ENCODE measurements around the gene TLE6.

DNA sequence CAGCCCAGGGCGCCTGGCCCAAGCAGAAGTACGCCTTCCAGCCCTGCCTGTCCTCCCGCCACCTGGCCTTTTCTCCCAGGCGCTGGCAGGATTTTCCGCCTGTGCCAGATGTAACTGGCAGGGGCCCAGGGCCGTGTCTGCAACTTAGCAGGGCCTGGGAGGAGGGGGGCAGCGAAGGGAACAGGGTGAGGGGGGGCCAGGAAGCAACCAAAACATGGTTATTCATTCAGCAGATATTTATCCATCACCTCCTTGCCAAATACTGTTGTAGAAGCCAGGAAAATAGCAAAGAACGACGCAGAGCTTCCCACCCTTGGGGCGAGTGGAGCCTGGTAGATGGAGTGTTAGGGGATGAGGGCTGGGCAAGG lies 5.6 kb downstream of the TLE6 start:
- TF ChIP-seq, protein P1, sequence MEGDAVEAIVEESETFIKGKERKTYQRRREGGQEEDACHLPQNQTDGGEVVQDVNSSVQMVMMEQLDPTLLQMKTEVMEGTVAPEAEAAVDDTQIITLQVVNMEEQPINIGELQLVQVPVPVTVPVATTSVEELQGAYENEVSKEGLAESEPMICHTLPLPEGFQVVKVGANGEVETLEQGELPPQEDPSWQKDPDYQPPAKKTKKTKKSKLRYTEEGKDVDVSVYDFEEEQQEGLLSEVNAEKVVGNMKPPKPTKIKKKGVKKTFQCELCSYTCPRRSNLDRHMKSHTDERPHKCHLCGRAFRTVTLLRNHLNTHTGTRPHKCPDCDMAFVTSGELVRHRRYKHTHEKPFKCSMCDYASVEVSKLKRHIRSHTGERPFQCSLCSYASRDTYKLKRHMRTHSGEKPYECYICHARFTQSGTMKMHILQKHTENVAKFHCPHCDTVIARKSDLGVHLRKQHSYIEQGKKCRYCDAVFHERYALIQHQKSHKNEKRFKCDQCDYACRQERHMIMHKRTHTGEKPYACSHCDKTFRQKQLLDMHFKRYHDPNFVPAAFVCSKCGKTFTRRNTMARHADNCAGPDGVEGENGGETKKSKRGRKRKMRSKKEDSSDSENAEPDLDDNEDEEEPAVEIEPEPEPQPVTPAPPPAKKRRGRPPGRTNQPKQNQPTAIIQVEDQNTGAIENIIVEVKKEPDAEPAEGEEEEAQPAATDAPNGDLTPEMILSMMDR (IDR thresholded peaks at IDR 0.05): peak in 1 of 7 experiments; percentile 9
- TF ChIP-seq POLR2A (IDR thresholded peaks at IDR 0.05): peak in 1 of 3 donors; percentile 19

All from body of pancreas (tissue), 4 donors.